H1 (cell line): ENCODE data around the gene ZSCAN25. TPM values are rescaled to one million over a fixed set of nuclear protein-coding genes. Genes with fewer than 3 reads are reported as not detected.

ENCODE experiments used
- YY1 ChIP-seq: IDR thresholded peaks from 2 replicates; pipeline ENCODE4 v1.6.1; 2011; ENCODE audit warnings: low read depth, mild to moderate bottlenecking, low read length
- polyA plus RNA-seq, 7 experiments: library from polyadenylated mRNA; depleted of rRNA in 3 of 7; stranded (reverse) in 5 of 7; unstranded in 2 of 7; fragments of >200 nt in 5 of 7; fragments of 200-250 nt in 2 of 7; gene quantifications; 1 replicate in 5 of 7; 2 replicates in 1 of 7; 4 replicates in 1 of 7; pipeline versions ENCODE4 v1.2.1 to v1.2.3, GENCODE V29; 2011 to 2013; ENCODE audit warnings: missing spikeins in 2 of 7, mixed read lengths in 2 of 7
- total RNA-seq: library from RNA; stranded (reverse); fragmentation: NEBNext Ultra II Directional; extraction: Animal tissue kit (Norgen Biotek cat#: 25700); gene quantifications from 2 replicates; pipeline ENCODE4 v1.2.1, GENCODE V29; 2021

The ZSCAN25 gene
- total and polyA plus RNA-seq, 2 of the 8 experiments (the other 6 are each of a cell fraction or from before 2014, with no cell fraction given), result 10.1 to 18.6 TPM

DNA sequence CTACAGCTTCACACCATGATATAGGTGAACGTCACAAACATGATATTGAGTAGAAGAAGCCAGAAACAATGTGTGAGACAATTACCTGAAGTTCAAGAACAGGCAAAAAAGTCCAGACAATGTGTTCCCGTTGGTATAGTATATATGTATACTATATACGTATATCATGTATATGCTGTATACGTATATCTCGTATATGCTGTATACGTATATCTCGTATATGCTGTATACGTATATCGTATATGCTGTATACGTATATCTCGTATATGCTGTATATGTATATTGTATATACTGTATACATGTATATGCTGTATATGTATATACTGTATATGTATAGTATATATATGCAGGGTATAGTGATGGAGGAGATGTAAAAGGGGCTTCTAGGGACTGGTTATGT lies 10.8 kb downstream of the ZSCAN25 start (continued):
- no peak for TF ChIP-seq YY1
